ENCODE measurements around the gene DDX10.

DNA sequence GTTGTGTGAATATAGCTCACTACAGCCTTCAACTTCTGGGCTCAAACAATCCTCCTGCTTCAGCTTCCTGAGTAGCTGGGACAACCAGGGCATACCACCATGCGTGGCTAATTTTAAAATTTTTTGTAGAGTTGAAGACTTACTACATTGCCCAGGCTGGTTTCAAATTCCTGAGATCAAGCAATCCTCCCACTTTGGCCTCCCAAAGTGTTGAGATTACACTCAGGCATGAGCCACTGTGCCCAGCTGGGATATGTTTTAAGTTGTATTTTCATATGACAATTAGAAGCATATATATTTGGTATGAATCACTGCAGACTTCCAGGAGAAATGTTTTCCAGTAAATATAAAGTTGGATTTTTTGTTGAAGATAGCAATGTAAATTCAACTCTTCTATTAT, 15.4 kb downstream of the DDX10 start:
- TF ChIP-seq POLR2AphosphoS5 (IDR thresholded peaks at IDR 0.05; ENCODE audit: low read depth) (no peak), GABPA (IDR thresholded peaks at IDR 0.05; ENCODE audit: low read depth) (no peak)
- TF ChIP-seq, protein P1, sequence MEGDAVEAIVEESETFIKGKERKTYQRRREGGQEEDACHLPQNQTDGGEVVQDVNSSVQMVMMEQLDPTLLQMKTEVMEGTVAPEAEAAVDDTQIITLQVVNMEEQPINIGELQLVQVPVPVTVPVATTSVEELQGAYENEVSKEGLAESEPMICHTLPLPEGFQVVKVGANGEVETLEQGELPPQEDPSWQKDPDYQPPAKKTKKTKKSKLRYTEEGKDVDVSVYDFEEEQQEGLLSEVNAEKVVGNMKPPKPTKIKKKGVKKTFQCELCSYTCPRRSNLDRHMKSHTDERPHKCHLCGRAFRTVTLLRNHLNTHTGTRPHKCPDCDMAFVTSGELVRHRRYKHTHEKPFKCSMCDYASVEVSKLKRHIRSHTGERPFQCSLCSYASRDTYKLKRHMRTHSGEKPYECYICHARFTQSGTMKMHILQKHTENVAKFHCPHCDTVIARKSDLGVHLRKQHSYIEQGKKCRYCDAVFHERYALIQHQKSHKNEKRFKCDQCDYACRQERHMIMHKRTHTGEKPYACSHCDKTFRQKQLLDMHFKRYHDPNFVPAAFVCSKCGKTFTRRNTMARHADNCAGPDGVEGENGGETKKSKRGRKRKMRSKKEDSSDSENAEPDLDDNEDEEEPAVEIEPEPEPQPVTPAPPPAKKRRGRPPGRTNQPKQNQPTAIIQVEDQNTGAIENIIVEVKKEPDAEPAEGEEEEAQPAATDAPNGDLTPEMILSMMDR (IDR thresholded peaks at IDR 0.05; ENCODE audit: insufficient read depth, low read length), result no peak

Measured in HL-60 (cell line).